Activated gamma-delta T cell (primary cell): ENCODE results near the gene EIPR1.
"Not testable (repeated sequence)": the region's sequence is repeated elsewhere in the genome, so short reads cannot be mapped to it uniquely, and the experiment has no call there.

Experiments used
- DNase-seq: peaks from one replicate; lab custom pipeline; 2025; lab: John Stamatoyannopoulos, UW

The EIPR1 gene

GRCh38 chr2:3211256-3212060, 166.2 kb downstream of the EIPR1 start:
- no peak for DNase-seq

DNA sequence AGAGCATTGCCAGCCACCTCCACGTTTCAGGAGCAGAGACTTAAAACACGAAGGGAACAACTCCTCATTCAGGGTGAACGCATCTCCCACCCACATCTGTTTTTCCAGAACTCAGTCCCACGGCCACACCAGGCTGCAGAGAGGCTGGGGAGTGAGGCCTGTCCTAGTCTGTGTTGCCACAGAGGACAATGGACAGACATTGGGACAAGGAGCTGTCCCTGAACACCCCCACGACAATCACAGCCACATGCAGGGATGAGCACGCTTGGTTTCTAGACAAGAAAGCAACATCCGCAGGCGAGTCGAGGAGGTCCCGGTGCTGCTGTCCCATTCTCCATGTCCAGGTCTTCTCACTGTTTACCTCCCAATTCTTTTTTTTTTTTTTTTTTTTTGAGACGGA, 167.4 kb downstream of the EIPR1 start:
- DNase-seq: no peak

DNA sequence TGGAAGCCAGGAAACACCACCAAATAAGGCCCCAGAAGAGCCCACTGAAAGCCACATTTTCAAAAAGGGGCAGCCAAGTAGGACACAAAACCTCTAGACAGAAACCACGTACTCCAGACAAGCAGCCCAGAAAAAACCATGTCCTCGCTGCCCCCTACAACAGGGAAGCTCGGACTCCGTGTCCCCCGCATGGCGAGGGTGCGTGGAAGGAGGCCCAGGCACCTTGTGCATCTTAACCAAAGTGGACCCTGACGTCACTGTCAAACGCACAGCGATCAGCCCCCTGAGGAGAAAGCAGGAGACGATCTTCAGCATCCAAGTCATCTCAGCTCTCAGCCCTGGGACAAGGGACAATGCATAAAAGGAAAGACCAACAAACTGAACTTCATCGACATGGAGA, 168.4 kb downstream of the EIPR1 start:
- DNase-seq: no peak

- DNase-seq: no peak
These were observed 169.0 kb downstream of the EIPR1 start for GRCh38 chr2:3208591-3208990.

GRCh38 chr2:3208179-3208578, 169.4 kb downstream of the EIPR1 start:
- DNase-seq: no peak

DNA sequence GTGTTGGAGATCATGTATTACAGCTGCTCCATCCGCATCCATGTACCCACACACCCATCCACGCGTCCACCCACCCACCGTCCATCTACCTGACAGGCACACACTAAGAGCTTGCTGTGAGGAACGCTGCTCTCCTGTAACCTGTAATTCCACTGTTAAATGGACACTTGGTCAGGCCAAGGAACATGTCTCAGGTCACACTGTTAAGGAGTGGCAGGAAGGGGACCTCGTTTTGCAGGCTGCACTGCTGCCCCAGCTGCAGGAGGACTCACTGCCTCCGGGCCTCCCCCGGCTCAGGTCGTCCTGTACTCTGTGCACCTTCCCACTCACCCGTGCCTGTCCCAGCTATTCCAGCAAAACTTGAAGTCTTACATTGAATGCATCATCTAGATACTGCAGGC, 170.5 kb downstream of the EIPR1 start:
- no peak for DNase-seq

DNA sequence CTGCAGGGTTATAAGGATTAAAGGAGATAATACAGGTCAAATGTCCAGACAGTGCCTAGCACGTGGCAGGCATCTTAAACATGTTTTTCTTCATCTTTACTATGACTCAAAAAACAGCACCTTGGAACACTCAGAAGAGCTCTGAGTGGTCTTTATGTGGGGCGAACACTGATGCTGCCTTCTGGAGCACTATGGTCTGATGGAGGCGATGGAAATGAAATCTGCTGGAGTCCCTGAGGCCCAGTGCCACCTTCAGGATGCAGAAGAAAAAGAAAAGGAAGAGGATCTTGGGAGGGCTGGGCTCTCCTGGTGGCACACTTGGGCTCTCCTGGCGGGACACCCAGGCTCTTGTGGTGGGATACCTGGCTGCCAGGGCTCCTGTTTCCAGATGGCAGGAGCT, 171.8 kb downstream of the EIPR1 start:
- no peak for DNase-seq

DNA sequence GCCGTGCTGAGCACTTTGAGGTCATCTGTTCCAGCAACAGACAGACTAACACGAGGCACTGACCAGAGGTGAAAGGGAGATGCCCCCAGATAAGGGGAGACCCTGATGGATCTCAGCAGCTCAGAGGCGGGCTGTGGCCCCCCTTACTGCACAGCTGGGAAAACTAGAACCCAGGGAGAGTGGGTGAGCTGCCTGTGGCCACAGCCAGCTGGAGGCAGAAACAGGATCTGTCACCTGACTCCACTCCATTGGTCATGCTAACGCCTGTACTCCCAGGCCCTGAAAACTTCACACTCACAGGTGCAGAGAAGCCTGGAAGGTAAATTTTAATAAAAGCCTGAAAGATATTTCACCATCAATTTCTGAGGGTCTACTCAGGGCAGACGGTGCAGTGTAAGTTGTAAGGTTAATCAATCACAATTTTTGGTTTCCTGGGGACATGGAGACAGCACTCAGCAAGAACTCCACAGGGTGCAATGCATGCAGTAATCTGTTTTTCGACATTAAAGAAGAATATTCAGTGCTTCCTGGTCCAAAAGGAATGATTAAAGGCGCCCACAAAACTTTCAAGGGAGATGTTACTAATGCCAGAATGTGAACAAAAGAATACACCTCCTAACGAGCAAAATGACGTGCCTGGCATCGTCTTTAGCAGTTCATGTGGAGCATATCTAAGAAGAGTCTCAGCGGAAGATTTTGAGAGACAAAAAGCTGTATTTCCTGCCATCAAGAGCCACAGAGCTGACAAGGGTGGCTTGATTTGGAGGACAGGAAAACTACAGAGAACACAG, 173.4 kb downstream of the EIPR1 start:
- DNase-seq: no peak

GRCh38 chr2:3203497-3204019, 174.1 kb downstream of the EIPR1 start:
- DNase-seq: no peak

DNA sequence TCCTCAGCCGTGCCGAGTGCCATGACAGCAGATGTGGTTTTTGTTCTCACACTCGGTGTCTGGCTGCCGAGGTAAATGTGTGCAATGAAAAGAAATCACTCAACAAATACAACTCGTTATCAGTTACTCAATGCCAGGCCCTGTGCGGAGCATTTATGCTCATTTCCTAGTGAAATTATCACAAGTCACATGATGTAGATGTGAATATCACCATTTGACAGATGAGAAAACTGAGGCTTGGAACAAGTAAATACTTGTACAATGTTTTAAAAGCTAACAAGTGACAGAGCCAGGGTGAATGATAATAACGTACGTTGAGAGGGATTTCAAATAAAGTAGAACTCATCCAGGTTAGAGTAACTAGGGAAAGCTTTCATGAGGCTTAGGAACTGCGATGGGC, 174.7 kb downstream of the EIPR1 start:
- no peak for DNase-seq

DNA sequence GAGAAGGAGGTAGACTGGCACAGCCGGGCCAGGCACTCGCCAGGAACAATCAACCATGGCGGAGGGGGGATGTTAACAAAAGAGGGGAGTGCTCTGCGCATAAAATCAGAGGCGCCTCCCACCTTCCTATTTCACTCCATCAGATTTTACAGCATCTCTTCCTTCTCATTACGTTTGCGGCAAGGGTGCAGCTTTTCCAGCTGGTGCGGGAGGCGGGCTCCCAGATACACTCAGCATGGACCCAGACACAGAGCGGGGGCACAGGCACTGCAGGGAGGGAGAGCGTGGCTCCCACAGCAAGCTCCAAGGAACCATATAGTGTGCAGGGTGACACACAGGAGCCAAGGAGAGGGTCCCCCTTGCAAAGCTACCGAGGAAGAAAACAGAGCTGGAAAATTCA, 176.3 kb downstream of the EIPR1 start:
- DNase-seq: no peak

DNA sequence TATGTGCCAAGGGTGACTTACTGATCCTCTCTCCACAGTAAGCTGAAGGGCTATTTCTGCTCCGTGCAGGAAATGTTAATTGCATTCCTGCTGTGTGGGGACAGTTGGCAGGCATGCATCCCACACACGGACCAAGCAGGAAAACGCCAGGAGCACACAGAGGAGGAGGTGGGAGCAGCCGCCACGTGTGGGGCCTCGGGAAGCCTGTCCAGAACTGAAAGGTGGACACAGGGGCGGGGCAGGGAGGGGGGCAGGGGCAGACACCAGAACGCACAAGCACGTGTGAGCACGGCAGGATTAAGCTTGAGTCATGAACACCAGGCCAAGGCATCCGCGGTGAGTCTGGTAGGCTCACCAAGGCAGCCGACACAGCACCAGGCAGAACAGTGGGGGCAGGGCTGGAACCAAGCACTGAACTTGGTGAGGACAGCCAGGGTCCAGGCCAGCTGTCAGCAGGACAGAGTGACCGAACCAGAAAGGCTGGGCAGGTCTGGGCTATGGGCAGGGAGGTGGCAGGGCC, 177.1 kb downstream of the EIPR1 start:
- no peak for DNase-seq

- no peak for DNase-seq
These were observed 177.8 kb downstream of the EIPR1 start for GRCh38 chr2:3199627-3200345.

GRCh38 chr2:3198671-3199192, 178.9 kb downstream of the EIPR1 start:
- not testable (repeated sequence) for DNase-seq

- no peak for DNase-seq
These were observed 179.5 kb downstream of the EIPR1 start for GRCh38 chr2:3198119-3198518.

DNA sequence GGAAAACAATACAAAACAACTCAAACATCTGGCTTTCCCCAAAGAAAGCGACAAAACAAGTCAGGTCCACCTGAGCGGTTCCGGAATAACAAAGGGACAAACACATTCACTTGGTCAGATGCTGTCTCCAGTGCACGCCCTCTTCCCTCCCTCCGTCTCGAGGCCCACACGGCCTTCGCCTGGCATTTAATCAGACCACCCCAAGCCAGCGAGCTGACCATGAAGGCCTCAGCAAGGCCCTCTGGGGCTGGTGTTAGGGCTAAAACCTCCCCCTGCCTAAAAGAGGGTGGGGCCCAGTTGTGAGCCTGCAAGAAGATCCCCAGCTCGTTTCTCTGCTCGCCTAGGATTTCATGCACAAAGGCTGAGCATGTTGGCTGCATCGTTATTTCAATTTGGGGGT, 180.3 kb downstream of the EIPR1 start:
- DNase-seq: no peak

DNA sequence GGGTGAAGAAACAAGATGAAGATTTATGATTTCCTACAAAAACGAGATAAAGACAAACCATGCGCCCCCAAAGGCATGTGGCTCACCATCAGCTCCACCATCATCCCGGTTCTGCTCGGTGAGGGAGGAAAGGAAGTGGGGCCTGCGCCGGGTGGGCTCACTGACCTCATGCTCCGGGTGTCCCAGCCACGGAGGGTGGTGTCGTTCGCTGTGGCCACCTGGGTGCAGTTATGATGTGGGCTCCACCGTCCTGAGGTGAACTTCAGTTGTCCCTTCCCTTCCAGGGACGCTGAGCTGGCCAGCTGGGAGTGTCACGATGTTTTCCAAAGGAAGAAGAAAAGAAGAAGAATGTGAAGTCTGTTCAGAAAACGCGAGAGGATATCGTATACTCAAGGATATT, 180.9 kb downstream of the EIPR1 start:
- DNase-seq: no peak

DNA sequence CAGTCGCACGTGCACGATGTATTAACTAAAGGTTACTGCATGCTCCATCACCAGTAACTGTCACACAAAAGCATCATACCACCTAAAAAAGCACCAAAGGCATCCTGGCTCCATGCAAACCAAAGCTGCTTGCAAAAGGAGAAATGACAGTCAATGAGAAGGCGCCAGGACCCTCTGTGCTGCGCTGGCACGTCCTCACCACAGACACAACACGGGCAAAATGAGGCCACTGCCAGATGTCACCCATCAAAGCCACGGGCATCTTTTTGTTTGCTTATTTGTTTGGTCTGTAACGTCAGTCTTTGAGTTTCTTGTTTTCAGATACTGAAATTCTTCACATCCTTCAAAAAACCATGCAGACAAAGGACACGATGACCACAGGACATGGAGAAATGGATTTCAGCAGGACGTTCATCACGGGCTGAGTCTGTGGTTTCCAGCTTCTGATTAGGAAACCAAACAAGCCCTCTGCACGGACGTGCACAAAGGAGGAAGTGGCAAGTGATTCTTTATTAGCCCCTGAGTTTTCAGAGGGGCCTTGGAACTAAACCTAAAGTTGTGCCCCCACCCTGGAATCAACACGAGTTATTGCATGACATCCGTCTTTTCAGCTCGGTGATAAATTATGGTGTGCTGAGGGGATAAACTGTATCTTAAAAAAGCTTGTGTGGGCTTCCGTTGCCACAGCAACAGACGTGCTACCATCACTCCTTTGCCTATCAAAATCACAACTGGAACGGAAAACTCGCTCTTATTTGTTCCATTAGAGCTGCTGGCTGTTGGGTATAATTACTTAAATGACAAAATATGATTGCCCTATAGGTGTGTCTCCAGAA, 181.8 kb downstream of the EIPR1 start:
- no peak for DNase-seq

- no peak for DNase-seq
These were observed 182.8 kb downstream of the EIPR1 start for GRCh38 chr2:3194828-3195227.

DNA sequence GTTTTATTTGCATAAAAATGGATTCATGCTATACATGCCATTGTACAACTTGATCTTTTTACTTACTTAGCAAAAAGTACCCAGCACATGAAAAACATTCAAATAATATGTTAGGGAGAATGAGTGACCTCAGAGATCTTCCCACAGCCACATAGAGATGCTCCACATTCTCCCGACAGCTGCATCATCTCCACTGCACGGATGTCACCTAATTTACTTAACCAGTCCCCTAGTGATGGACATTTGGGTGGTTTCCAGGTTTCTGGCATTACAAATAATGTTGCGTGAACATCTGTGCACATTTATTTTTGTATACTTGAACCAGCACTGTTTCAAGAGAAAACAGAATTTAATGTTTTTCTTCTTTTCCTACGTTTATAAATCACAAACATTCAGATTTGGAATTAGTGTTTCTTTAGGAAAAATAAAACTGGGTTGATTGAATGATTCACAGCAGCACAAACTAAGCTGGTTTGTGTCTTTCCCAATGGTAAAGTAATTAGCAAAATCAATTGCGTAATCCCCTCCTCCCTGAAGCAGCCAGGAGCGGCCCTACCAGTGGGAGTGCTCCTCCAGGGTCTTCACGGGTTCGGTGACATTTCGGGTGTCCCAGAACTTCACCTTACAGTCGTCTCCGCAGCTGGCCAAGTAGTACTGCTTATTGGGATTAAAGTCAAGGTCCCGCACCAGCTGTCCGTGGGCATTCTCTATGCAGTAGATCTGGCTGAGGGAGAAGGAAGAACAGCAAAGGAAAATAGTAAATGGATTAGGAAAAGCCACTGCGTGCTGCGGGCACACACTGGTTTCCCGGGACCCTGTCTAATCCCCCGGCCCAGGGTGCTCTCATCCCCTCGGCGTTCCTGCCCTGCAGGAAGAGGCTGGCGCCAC, 183.9 kb downstream of the EIPR1 start:
- DNase-seq: no peak
